GM18858 (cell line): ENCODE data around the gene TP53TG5.

Source experiments
- ATAC-seq: cut with Tn5 transposase; IDR thresholded peaks from one replicate; pipeline ENCODE4 v1.9.1; 2021; ENCODE audit not compliant: unreplicated experiment

Gene TP53TG5

GRCh38 chr20:45378191-45378590 lies at the start of gene TP53TG5:
TSS of gene TP53TG5 (minus strand) at chr20:45378325. CDS start at chr20:45378236, 89 bp downstream.
- ATAC-seq: no peak

GRCh38 chr20:45427236-45428149 lies 49.4 kb upstream of the TP53TG5 start:
- ATAC-seq: no peak

- ATAC-seq: no peak
Measured at GRCh38 chr20:45426320-45427016, 48.3 kb upstream of the TP53TG5 start.

GRCh38 chr20:45425561-45425960 lies 47.4 kb upstream of the TP53TG5 start:
- no peak for ATAC-seq

- no peak for ATAC-seq
Measured at GRCh38 chr20:45423700-45424099, 45.6 kb upstream of the TP53TG5 start.

- ATAC-seq: no peak
Measured at GRCh38 chr20:45420125-45420524, 42.0 kb upstream of the TP53TG5 start.

GRCh38 chr20:45419188-45420091 lies 41.3 kb upstream of the TP53TG5 start:
- peak; percentile 79 for ATAC-seq

GRCh38 chr20:45416917-45417316 lies 38.8 kb upstream of the TP53TG5 start:
- no peak for ATAC-seq

GRCh38 chr20:45415822-45416637 lies 37.9 kb upstream of the TP53TG5 start, which contains the start of gene PIGT:
TSS of gene PIGT (plus strand) at chr20:45416141. CDS start at chr20:45416157, 16 bp downstream.
- peak; percentile 48 for ATAC-seq

GRCh38 chr20:45413479-45413878 lies 35.4 kb upstream of the TP53TG5 start:
- ATAC-seq: no peak

GRCh38 chr20:45412653-45413052 lies 34.5 kb upstream of the TP53TG5 start:
- no peak for ATAC-seq

- no peak for ATAC-seq
Measured at GRCh38 chr20:45410887-45411286, 32.8 kb upstream of the TP53TG5 start.

GRCh38 chr20:45409521-45410272 lies 31.6 kb upstream of the TP53TG5 start:
- ATAC-seq: no peak

- no peak for ATAC-seq
Measured at GRCh38 chr20:45408646-45409213, 30.6 kb upstream of the TP53TG5 start.

GRCh38 chr20:45407783-45408645 lies 29.9 kb upstream of the TP53TG5 start, which contains the start of gene DBNDD2:
TSS of gene DBNDD2 (plus strand) at chr20:45408289. CDS start at chr20:45408468, 179 bp downstream.
- no peak for ATAC-seq

GRCh38 chr20:45407067-45407745 lies 29.1 kb upstream of the TP53TG5 start:
- ATAC-seq: no peak
